Testis (tissue), 3 donors: Measurements from ENCODE around the gene ZBTB33. TPM values are rescaled to one million over a fixed set of nuclear protein-coding genes. Genes with fewer than 3 reads are reported as not detected.
A peak's percentile ranks its signal among the peaks of the same experiment; 100 is the strongest.

Experiments used
- DNase-seq: peaks from one replicate; pipeline ENCODE4 v3.0.0-alpha.2; 2019
- H3K27ac ChIP-seq, 2 donors: fragments of 200-600 bp; sonication (generic); one replicate each; pipeline ENCODE4 v1.5.1; 2019
- H3K27me3 ChIP-seq: fragments of 200-600 bp; sonication (generic); one replicate; pipeline ENCODE4 v1.5.1; 2019
- H3K36me3 ChIP-seq: fragments of 200-600 bp; sonication (generic); one replicate; pipeline ENCODE4 v1.5.1; 2017; ENCODE audit warnings: low read depth; ENCODE audit errors: missing control alignments
- H3K4me1 ChIP-seq: fragments of 200-600 bp; sonication (generic); one replicate; pipeline ENCODE4 v1.5.1; 2019
- H3K4me3 ChIP-seq, 2 donors: fragments of 200-600 bp; sonication (generic); one replicate each; pipeline ENCODE4 v1.5.1; 2017 to 2019
- H3K9me3 ChIP-seq: fragments of 200-600 bp; sonication (generic); one replicate; pipeline ENCODE4 v1.5.1; 2017
- CTCF ChIP-seq, 3 experiments: fragments of 450-650 bp in 2 of 3; fragments of 200-600 bp in 1 of 3; sonication (generic) in 1 of 3; IDR thresholded peaks; one replicate each; pipeline ENCODE4 v1.5.1; 2016 to 2019; ENCODE audit warnings: antibody characterized with exemption in 3 of 3, mild to moderate bottlenecking in 2 of 3, moderate library complexity in 1 of 3
- POLR2A ChIP-seq: fragments of 450-650 bp; IDR thresholded peaks from one replicate; pipeline ENCODE4 v1.6.1; 2017; ENCODE audit warnings: antibody characterized with exemption, mild to moderate bottlenecking, moderate library complexity
- whole genome bisulfite sequencing, 2 donors: methylation state at CpG; one replicate each; pipeline ENCODE4 v1.1.5; 2018; 5-methylcytosine and 5-hydroxymethylcytosine counted together
- intact Hi-C: fragments of 100-400 bp; cut with DNase I; formaldehyde crosslinking; loops from one replicate; pipeline ENCODE4 v1.15.1; 2023; ENCODE audit warnings: low total_unique reads
- polyA plus RNA-seq: library from polyadenylated mRNA; stranded (reverse); fragments of 350-450 nt; fragmentation: Illumina TruSeq; extraction: RNeasy Lipid Tissue Mini Kit (QIAGEN cat#74804); gene quantifications from one replicate; pipeline ENCODE4 v1.2.3, GENCODE V29; 2014; ENCODE audit warnings: low read depth, low replicate concordance; ENCODE audit not compliant: insufficient read depth
- total RNA-seq, 2 donors: library from RNA; depleted of rRNA; stranded (reverse); fragments of >200 nt; gene quantifications; one replicate each; pipeline ENCODE4 v1.2.3, GENCODE V29; 2016

Gene ZBTB33
- total and polyA plus RNA-seq, 3 donors from 2014 or later, result 10.2 to 19.9 (median 16.3) TPM

GRCh38 chrX:120207009-120207605 is 43.5 kb upstream of the ZBTB33 start:
- DNase-seq, result no peak
- H3K4me1 ChIP-seq, result no peaks in the 10 kb centered on the region
- H3K36me3 ChIP-seq, result no peaks in the 10 kb centered on the region
- H3K4me3 ChIP-seq, result no peak overlapping the region
- intact Hi-C loops, result no loop called here
- H3K9me3 ChIP-seq, result no peaks in the 10 kb centered on the region
- no peak overlapping the region for H3K27ac ChIP-seq
- no peaks in the 10 kb centered on the region for H3K27me3 ChIP-seq
- TF ChIP-seq POLR2A, result no peak
- no peak for TF ChIP-seq CTCF (IDR thresholded peaks at IDR 0.05)
- 78 to 92% methylated on average over 2 to 8 of the region's 8 CpGs for WGBS, 2 donors

- intact Hi-C loops, result no loop called here
- 13 to 49% methylated on average over 4 to 5 of the region's 8 CpGs for WGBS, 2 donors
- no peak overlapping the region for H3K27ac ChIP-seq
Observed at GRCh38 chrX:120213438-120214265, 37.0 kb upstream of the ZBTB33 start.

GRCh38 chrX:120223374-120223773 is 27.2 kb upstream of the ZBTB33 start:
- TF ChIP-seq POLR2A (no peak), CTCF (IDR thresholded peaks at IDR 0.05) (no peak)
- 73 to 100% methylated on average over 1 to 5 of the region's 8 CpGs for WGBS, 2 donors
- intact Hi-C loops, result no loop called here

More at GRCh38 chrX:120213438-120214265, 37.0 kb upstream of the ZBTB33 start:
- Histone ChIP-seq H3K27me3 (no peaks in the 10 kb centered on the region), H3K36me3 (no peaks in the 10 kb centered on the region), H3K4me1 (no peaks in the 10 kb centered on the region), H3K9me3 (no peaks in the 10 kb centered on the region), H3K4me3 (no peak overlapping the region)
- TF ChIP-seq POLR2A (no peak), CTCF (IDR thresholded peaks at IDR 0.05) (peak in 2 of 3 experiments; percentile 38 to 39)
- DNase-seq, result peak; percentile 75

GRCh38 chrX:120224388-120224787 is 26.2 kb upstream of the ZBTB33 start:
- no peak for TF ChIP-seq CTCF (IDR thresholded peaks at IDR 0.05)
- no peak for TF ChIP-seq POLR2A
- Histone ChIP-seq H3K27me3 (no peaks in the 10 kb centered on the region), H3K9me3 (no peaks in the 10 kb centered on the region), H3K4me3 (no peak overlapping the region), H3K27ac (peak overlapping the region in 1 of 2 donors; percentile 39), H3K4me1 (no peaks in the 10 kb centered on the region), H3K36me3 (no peaks in the 10 kb centered on the region)
- WGBS, 2 donors, result 30 to 60% methylated on average over 4 of the region's 4 CpGs
- intact Hi-C loops, result no loop called here
- DNase-seq, result no peak

More at GRCh38 chrX:120223374-120223773, 27.2 kb upstream of the ZBTB33 start:
- no peaks in the 10 kb centered on the region for H3K36me3 ChIP-seq
- DNase-seq, result no peak
- H3K4me1 ChIP-seq, result no peaks in the 10 kb centered on the region
- H3K27ac ChIP-seq, result no peak overlapping the region
- H3K27me3 ChIP-seq, result no peaks in the 10 kb centered on the region
- H3K4me3 ChIP-seq, result no peak overlapping the region
- H3K9me3 ChIP-seq, result no peaks in the 10 kb centered on the region
